ENCODE results near the gene CTNND1.

The CTNND1 gene

DNA sequence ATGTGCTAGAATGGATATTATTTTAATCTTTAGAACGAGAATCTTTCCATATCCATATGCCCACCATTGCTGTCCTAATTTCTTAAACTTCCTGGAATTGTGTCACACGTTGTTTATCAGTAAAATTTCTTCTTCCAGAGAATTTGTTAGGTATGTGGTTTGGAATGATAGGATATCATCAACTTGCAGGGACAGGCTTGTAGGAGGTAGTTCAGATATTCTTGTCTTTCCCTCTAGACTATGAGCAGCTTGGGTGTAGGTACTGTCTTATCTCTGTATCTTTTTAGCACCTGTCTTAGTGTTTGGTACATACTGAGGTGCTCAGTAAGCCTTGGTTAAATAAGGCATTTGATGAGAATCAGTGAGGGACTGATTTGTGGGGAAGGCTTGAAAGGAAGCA is 3.4 kb downstream of the CTNND1 start:
- ChIA-PET CTCF (interaction anchor here (1.3 to 16.3 kb wide), 10 partner anchors 8 to 759 kb away, joined by 3 to 315 read pairs (median 8); partner anchors contain the start of genes BTBD18 and SELENOH), POLR2A (interaction anchor here (1.0 to 1.4 kb wide), 3 partner anchors 11 to 30 kb away, joined by 4 to 6 read pairs (median 5); no protein-coding TSS in a partner anchor)
- TF ChIP-seq CTCF (IDR thresholded peaks at IDR 0.05; ENCODE audit: insufficient read depth, low read length, missing control alignments): no peak
- DNase-seq (ENCODE audit: low read depth, low spot score): no peak
- H3K4me3 ChIP-seq (ENCODE audit: low read depth, low read length): peak overlapping the region; percentile 88

GRCh38 chr11:57770793-57771192 is 9.2 kb downstream of the CTNND1 start:
- no peak overlapping the region for H3K4me3 ChIP-seq (ENCODE audit: low read depth, low read length)
- CTCF ChIA-PET: interaction anchor here (1.0 to 1.6 kb wide), 4 partner anchors 16 to 798 kb away, joined by 4 to 5 read pairs (median 4); partner anchors contain the start of gene BTBD18
- TF ChIP-seq CTCF (IDR thresholded peaks at IDR 0.05; ENCODE audit: insufficient read depth, low read length, missing control alignments): no peak
- POLR2A ChIA-PET: interaction anchor here (1.0 kb wide), 1 partner anchor 29 kb away, joined by 3 read pairs; the partner anchor contains the start of gene SELENOH
- no peak for DNase-seq (ENCODE audit: low read depth, low spot score)

DNA sequence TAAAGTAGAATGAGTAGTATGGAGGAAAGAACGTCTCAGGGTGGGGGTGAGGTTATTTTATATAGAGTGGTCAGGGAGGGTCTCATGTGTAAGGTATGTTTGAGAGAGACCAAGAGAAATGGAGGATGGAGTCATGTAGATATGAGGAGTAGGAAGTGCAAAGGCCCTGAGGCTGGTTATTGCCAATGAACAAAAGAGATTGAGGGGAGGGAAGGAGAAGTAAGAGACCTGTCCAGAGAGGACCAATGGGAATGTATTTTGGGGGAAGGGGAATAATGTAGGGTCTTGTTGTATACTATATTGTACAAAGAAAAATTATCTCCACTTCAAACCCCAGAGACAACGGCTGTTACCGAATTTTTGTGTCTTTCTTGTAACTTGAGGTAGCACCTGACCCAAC is 9.8 kb downstream of the CTNND1 start:
- ChIA-PET CTCF (interaction anchor here (1.0 to 2.5 kb wide), 7 partner anchors 8 to 798 kb away, joined by 3 to 14 read pairs (median 4); partner anchors contain the start of genes BTBD18 and CTNND1), POLR2A (no interaction called here)
- no peak for DNase-seq (ENCODE audit: low read depth, low spot score)
- H3K4me3 ChIP-seq (ENCODE audit: low read depth, low read length): no peak overlapping the region
- no peak for TF ChIP-seq CTCF (IDR thresholded peaks at IDR 0.05; ENCODE audit: insufficient read depth, low read length, missing control alignments)

GRCh38 chr11:57772562-57772961 is 11.0 kb downstream of the CTNND1 start:
- DNase-seq (ENCODE audit: low read depth, low spot score): no peak
- no peak overlapping the region for H3K4me3 ChIP-seq (ENCODE audit: low read depth, low read length)
- POLR2A ChIA-PET: interaction anchor here (0.5 kb wide), 1 partner anchor 8 kb away, joined by 3 read pairs; no protein-coding TSS in a partner anchor
- no peak for TF ChIP-seq CTCF (IDR thresholded peaks at IDR 0.05; ENCODE audit: insufficient read depth, low read length, missing control alignments)
- CTCF ChIA-PET: interaction anchor here (0.8 to 2.5 kb wide), 5 partner anchors 9 to 29 kb away, joined by 3 to 14 read pairs (median 4); partner anchors contain the start of gene CTNND1

DNA sequence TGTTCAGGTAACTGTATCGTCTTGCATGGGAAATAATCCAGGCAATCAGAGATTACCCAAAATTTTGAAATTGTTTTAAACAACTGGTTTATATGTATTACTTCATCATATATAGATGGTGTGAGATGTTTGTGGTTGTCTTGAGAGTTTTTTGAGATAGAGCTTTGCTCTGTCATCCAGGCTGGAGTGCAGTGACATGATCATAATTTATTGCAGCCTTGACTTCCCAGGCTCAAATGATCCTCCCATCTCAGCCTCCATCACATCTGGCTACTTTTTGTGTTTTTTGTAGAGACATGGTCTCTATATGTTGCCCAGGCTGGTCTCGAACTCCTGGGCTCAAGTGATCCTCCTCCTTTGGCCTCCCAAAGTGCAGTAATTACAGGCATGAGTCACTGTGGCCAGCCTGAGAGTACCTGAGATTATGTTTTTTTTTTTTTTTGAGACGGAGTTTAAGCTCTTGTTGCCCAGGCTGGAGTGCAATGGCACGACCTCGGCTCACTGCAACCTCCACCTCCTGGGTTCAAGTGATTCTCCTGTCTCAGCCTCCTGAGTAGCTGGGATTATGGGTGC is 11.5 kb downstream of the CTNND1 start:
- POLR2A ChIA-PET: interaction anchor here (0.5 to 0.6 kb wide), 2 partner anchors 9 to 21 kb away, joined by 3 read pairs; partner anchors contain the start of gene BTBD18

More for the DNA sequence above, 11.5 kb downstream of the CTNND1 start:
- DNase-seq (ENCODE audit: low read depth, low spot score): no peak
- no peak for TF ChIP-seq CTCF (IDR thresholded peaks at IDR 0.05; ENCODE audit: insufficient read depth, low read length, missing control alignments)
- CTCF ChIA-PET: interaction anchor here (0.6 to 2.5 kb wide), 4 partner anchors 10 to 30 kb away, joined by 3 to 14 read pairs (median 5); partner anchors contain the start of gene CTNND1
- H3K4me3 ChIP-seq (ENCODE audit: low read depth, low read length): no peak overlapping the region
